HG02852 (cell line): ENCODE data around the gene S1PR5.
"Not testable (repeated sequence)": the region's sequence is repeated elsewhere in the genome, so short reads cannot be mapped to it uniquely, and the experiment has no call there.

Experiments used
- ATAC-seq: cut with Tn5 transposase; IDR thresholded peaks from one replicate; pipeline ENCODE4 v1.9.1; 2021; ENCODE audit warnings: mild to moderate bottlenecking, moderate library complexity; ENCODE audit not compliant: unreplicated experiment

S1PR5 gene

DNA sequence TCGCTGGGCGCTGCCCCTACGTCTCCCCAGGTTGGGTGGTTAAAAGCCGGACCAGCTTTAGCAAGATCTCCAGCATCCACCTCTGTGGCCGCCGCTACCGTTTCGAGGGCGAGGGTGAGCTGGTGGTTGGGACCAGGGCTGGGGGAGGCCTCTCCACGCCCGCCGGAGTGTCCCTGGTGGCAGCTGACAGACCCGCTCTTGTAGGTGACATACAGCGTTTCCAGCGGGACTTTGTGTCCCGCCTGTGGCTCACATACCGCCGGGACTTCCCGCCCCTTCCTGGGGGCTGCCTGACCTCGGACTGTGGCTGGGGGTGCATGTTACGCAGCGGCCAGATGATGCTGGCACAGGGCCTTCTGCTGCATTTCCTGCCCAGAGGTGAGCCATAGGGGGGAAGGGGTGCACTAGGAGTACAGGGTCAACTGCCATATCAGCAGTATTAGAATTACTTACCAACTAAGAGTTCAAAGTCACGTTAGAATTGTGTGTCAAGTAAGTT lies 27.6 kb upstream of the S1PR5 start:
- ATAC-seq = no peak

DNA sequence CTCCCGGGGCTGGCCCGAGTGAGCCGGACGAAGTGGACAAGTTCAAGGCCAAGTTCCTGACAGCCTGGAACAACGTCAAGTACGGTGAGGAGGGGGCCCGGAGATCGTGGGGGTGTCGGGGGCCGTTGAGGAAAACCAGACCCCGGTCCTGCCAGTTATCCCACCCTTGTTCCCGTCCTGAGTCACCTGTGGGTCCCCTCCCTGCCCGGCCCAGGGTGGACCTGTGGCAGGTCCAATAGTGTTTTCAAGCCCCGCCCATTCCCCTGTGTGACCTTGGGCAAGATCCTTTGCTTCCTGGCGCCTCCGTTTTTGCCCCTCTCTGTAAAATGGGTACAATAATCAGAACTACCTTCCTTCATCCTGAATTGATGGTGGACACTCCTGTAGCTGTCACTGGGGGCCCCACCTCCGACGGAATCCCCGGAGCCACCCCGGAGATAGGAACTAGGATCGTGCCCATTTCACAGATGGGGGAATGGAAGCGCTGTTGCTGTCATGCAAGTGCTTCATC lies 27.1 kb upstream of the S1PR5 start:
- peak; percentile 14 for ATAC-seq

DNA sequence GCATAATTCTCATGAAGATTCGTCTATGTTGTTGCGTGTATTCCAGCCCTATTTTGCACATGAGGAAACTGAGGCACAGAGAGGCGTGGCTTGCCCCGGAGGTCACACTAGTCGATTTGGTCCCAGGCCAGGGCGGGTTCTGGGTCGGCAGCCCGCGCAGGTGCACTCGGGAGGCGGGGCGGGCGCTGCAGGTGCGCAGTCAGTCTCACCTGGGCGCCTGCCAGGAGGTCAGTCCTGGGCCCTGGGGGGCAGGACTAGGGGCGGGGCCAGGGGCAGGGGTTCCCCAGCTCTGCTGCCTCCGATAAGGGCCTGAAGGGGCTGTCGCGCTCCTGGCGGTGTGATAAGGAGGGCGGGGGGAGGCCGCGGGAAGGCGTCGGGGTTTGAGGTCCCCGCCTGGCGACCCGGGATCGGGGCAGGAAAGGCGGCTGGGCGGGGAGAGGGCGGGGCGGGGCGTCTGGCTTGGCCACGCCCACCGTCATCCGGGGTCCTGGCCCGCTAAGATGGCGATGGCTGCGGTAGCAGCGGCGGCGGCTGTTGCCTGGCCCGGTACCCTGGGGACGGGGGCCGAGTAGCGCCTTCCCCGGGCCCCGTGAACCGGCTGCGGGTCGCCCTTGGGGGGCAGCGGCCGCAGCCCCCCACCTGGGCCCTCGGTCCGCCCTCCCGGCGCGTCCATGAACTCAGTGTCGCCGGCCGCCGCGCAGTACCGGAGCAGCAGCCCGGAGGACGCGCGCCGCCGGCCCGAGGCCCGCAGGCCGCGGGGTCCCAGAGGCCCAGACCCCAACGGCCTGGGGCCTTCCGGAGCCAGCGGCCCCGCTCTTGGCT lies 26.4 kb upstream of the S1PR5 start, which contains the start of gene ATG4D:
Gene ATG4D (plus strand): TSS at position 485 of the 822 bp plus-strand sequence. CDS start 187 bp downstream, at position 672.
- ATAC-seq = peak; percentile 72

DNA sequence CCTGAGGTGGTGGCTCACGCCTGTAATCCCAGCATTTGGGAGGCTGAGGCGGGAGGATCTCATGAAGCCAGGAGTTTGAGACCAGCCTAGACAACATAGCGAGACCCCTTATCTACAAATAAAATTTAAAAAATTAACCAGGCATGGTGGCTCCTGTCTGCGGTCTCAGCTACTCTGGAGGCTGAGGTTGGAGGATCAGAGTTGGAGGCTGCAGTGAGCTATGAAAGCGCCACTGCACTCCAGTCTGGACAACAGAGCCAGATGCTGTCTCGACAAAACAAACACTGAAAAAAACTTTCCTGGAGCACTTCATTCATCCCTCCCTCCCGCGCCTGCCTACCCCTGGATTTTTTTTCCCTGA lies 25.8 kb upstream of the S1PR5 start:
- no peak for ATAC-seq

DNA sequence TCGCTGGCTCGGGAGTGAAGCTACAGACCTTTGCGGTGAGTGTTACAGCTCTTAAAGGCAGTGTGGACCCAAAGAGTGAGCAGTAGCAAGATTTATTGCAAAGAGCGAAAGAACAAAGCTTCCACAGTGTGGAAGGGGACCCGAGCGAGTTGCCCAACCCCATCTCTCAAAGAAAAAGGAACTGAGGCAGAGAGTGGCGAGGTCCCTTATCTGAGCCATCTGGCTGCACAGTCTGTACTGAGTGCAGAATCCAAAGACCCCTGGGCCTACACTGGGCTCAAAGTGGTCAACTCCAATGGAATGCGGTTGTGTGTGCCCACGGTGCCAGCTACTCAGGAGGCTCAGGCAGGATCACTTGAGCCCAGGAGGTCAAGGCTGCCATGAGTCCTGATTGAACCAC lies 21.8 kb upstream of the S1PR5 start:
- ATAC-seq = not testable (repeated sequence)

DNA sequence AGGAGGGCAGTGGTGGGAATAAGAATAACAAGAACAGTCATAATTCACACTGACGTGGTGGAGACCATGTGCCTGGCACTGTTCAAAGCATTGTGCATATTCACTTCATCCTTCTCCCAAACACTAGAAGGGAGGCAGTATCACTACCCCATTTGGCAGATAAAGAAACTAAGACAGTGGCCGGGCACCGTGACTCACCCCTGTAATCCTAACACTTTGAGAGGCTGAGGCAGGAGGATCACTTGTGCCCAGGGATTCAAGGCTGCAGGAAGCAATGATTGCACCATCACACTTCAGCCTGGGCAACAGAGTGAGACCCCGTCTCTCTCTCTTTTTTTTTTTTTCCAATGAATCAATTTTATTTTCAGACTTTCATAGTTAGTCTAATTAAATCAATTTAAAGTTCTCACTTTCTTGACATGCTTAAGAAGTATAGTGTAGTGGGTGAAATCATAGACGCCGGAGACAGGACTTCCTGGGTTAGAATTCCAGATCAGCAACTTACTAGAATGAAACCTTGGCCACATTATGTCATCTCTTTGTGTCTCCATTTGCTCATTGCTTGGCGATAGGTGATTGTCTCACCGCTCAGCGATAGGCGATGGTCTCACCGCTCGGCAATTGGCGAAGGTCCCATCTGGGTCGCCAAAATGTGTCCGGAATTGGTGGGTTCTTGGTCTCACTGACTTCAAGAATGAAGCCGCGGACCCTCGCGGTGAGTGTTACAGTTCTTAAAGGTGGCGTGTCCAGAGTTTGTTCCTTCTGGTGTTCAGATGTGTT lies 21.1 kb upstream of the S1PR5 start:
- ATAC-seq = no peak

DNA sequence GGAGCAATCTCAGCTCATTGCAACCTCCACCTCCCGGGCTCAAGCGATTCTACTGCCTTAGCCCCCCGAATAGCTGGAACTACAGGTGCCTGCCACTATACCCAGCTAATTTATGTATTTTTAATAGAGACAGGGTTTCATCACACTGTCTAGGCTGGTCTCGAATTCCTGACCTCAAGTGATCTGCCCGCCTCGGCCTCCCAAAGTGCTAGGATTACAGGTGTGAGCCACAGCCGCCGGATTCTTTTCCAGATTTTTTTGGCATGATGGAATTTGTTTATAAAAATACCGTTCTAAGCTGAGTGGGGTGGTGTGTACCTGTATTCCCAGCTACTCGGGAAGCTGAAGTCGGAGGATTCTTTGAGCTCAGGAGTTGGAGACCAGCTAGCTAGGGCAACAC lies 20.4 kb upstream of the S1PR5 start:
- ATAC-seq = no peak

DNA sequence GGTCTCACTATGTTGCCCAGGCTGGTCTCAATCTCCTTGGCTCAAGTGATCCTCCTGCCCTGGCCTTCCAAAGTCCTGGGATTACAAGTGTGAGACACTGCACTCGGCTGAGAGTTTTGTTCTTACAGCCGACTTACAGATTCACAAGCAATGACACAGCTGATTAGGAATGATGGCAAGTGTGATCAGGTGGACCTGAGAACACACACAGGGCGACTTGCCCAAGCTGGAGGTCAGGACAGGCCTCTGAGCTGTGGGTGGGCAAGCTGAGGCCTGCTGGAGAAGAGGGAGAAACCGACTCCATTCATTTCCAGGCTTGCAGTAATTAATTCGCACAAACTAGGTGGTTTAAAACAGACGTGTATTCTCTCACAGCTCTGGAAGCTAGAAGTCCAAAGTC lies 18.4 kb upstream of the S1PR5 start:
- ATAC-seq = no peak

DNA sequence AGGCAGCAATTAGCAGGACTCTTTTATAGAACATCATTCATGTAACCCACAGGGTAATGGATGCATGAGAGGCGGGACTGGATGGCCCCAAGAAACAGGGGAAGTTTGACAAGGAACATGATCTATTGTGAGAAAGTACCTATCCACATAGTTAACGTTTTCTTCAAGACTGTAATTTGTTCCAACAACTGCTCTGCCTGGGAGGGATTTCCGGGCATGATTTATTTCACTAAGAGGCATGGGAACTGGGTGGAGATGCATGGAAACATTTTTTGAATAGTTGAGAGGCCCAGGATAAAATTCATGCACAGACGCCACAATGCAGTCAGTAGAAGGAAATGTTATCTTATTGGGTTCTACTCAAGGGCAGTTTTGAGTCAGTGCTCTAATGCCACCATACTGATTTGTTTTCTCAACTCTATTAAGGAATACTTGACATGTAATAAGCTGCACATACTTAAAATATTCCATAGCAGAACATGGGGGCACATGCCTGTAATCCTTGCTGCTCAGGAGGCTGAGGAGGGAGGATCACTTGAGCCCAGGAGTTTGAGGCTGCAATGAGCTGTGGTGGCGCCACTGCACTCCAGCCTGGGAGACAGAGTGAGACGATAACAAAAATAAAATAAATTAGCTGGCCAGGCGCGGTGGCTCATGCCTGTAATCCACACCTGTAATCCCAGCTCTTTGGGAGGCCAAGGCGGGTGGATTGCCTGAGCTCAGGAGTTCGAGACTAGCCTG lies 16.6 kb upstream of the S1PR5 start:
- ATAC-seq = no peak

DNA sequence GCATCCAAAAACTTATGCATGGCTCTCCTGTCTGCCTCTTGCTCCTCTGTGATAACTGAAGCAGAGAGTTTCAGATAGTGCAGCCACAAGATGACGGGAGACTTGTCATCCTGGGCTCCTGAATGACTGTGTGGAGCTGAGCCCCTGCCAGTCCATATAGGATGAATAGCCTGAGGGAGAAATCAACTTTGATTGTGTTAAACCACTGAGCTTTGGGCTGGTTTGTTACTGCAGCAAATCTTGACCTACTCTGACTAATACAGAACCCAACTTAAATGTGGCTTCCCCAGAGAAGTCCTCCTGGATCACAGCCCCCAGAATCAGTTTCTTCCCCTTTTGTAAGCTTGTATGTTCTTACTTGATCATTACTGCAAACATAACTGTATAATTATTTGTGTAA lies 15.2 kb upstream of the S1PR5 start:
- no peak for ATAC-seq

DNA sequence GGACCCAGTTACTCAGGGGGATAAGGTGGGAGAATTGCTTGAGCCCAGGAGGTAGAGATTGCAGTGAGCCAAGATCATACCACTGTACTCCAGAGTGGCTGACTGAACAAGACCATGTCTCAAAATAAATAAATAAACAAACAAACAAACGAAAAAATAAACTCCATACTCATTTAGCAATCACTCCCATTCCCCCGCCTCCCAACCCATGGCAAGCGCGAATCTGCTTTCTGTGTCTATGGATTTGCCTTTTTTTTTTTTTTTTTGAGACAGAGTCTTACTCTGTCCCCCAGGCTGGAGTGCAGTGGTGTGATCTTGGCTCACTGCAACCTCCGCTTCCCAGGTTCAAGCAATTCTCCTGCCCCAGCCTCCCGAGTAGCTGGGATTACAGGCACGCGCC lies 9.6 kb upstream of the S1PR5 start:
- ATAC-seq = not testable (repeated sequence)

DNA sequence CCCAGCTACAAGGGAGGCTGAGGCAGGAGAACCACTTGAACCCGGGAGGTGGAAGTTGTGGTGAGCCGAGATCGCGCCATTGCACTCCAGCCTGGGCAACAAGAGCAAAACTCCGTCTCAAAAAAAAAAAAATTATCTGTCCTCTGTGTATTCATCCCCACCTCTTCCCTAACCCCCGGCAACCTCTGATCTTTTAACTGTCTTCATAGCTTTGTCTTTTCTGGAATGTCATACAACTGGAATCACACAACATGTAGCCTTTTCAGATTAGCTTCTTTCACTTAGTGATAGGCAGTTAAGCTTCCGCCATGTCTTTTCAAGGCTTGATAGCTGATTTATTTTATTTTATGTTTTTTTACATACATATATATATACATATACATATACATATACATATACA lies 8.4 kb upstream of the S1PR5 start:
- no peak for ATAC-seq

DNA sequence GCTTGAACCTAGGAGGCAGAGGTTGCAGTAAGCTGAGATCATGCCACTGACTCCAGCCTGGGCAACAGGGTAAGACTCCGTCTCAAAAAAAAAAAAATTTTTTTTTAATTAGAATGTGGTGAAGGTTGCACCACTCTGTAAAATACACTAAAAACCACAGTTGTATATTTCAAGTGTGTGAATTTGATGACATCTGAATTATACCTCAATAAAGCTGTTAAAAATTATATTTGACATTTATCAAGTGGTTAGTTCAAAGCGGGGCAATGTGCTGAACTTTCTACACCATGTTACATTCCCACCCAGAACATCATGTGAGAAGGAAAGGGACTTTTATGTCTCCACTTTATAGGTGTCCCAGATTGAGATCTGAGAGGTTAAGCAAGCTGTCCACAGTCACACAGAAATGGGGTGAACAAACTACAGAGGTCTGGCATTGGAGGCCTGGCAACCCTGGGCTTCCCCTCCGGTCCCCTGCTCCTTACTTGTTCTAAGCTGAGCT lies 5.9 kb upstream of the S1PR5 start:
- ATAC-seq = no peak

DNA sequence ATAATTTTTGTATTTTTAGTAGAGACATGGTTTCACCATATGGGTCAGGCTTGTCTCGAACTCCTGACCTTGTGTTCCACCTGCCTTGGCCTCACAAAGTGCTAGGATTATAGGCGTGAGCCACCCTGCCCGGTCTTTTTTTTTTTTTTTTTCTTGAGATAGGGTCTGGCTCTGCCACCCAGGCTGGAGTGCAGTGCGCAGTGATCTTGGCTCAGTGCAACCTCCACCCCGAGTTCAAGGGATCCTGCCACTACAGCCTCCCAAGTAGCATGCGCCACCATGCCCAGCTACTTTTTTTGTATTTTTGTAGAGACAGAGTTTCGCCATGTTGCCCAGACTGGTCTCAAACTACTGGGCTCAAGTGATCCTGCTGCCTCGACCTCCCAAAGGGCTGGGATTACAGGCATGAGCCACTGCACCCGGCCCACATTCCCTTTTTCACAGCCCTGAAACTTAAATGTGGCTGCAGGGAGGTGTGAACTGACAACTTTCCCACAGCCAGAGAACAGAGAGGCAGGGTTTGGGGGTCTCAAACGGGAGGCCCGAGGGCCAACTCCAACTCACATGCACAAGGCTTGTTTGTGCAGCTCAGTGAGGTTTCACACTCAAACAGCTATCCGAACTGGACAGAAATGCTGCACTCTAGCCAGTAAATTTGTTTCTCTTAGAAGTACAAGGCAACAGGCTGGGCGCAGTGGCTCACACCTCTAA lies 4.4 kb upstream of the S1PR5 start:
- ATAC-seq = no peak

DNA sequence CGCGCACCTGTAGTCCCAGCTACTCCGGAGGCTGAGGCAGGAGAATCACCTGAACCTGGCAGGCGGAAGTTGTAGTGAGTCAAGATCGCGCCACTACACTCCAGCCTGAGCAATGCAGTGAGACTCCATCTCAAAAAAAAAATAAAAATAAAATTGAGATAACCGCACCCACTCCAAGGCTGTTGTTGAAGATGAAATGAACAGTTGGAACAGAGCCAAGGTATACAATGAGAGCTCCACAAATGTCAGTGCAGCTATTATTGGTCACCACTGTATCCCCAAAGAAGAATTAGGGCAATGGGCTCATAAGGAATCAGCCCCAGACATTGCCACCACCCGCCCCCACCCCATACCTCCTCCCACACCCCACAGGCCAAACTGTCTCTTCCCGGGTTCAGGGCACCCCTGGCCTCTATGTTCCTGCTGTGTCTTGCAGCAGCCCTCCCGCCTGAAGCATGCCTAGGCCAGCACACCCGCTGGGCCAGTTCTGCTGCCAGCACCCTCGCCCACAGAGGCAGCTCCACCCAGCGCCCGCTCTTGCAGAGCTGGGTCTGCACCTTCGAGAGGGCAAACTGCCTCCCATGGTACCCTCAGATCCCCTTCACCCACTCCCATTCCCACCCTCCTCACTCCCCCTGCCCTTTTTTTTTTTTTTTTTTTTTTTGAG lies 3.5 kb upstream of the S1PR5 start:
- ATAC-seq = no peak

DNA sequence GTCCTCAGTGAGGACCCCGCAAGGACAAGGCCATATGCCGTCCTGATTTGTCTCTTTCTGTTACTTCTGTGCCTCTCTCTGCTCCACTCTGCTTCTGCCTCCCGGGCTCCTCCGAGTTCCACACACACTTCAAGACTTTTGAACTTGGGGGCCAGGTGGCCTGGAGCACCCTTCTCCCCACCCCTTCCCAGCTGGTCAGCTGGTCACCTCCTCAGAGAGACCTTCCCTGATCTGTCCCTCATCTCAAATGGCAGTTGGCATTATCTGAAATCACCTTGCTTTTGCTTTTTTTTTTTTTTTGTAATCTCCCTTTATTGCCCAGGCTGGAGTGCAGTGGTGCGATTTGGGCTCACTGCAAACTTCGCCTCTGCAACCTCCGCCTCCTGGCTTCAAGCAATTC lies 2.2 kb upstream of the S1PR5 start:
- ATAC-seq = no peak

DNA sequence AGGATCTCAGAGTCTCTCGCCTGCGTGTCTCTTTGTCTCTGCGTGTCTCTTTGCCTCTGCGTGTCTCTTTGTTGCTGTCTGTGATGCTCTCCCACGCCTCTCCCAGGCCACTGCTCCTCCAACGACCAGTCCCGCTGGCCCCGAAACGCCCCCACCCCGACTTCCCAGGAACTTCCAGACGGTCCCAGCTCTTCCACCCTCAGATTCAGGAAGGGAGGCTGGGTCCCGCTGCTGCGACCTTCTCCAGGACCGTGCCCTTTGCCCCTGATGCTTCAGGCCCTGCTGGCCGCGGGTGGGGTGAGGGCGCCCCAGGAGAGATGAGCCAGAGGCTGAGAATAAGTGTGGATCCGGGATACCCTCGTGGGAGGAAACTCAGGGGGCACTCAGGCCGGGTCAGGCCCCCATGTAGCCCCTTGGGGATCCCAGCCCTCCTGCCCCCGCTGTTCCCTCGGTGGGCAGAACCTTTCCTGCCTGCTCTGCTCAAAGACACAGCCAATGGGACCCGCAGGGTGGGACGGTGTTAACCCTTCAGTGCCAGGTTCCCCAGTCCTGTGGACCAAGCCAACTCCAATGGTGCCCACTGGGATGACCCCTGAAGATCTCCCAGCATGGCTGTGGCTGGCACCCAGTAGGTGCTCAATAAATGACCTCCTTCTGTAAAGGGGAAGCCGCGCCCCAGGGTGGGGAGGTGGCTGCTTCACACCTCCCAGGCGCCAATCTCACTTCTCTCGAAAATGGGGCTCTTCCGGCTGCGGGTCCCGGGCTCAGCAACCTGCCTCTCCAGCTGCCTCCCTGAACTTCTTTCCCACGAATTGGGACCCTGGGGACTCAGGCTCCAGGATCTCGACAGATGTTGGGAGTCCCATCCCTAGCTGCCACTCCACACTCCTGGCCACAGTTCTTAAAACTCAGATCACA lies 1.5 kb upstream of the S1PR5 start:
- ATAC-seq = no peak

DNA sequence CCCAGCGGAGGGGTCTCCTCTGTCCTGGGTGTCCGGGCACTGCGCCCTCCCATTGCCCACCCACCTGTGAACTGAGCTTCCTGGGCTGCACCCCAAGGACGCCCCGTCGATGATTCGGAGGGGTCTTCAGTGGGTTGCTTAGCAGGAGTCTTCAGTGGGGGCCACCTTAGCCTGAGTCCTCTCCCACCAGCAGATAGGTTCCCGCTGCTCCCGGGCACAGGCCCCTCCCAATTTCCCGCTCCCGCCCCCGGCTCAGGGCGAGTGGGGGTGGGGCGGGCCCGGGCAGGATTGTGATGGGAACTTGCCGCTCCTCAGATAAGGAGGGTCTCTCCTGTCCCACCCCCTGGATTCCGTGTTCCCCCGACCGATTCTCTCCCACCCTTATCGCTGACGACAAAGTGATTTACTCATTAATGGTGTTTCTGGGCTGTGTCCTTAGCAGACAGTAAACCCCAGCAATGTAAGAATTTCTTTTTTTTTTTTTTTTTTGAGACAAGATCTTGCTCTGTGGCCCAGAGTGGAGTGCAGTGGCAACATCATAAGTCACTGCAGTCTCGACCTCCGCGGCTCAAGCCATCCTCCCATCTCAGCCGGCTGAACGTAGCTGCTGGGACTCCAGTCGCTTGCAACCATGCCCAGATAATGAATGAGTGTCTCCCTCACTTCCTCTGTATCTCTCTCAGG lies 655 bp upstream of the S1PR5 start:
- ATAC-seq = no peak
